CD14-positive monocyte (primary cell): ENCODE results near the gene RAB24. TPM values are rescaled to one million over a fixed set of nuclear protein-coding genes. Genes with fewer than 3 reads are reported as not detected.

Experiments
- DNase-seq, 3 donors: peaks; one replicate each; pipeline ENCODE4 v3.0.0-alpha.2; 2011 to 2022
- H2AFZ ChIP-seq: 2 replicates; pipeline ENCODE4 v1.6.0; 2012; ENCODE audit warnings: mild to moderate bottlenecking, low read depth, low read length, inconsistent platforms; ENCODE audit not compliant: insufficient read depth, poor library complexity, severe bottlenecking
- H3K27ac ChIP-seq, 2 donors: 1 replicate in 1 of 2; 2 replicates in 1 of 2; pipeline ENCODE4 v1.5.1; 2012 to 2013; ENCODE audit warnings: low read length in 2 of 2, control low read depth in 1 of 2, inconsistent platforms in 1 of 2, low read depth in 1 of 2, mild to moderate bottlenecking in 1 of 2
- H3K27me3 ChIP-seq, 2 donors: one replicate each; pipeline versions ENCODE4 v1.6.0 to v1.6.1; 2011 to 2013; ENCODE audit warnings: low read length in 2 of 2; ENCODE audit not compliant: control insufficient read depth in 2 of 2, insufficient read depth in 2 of 2
- H3K36me3 ChIP-seq, 2 donors: replicated peaks in 1 of 2; 1 replicate in 1 of 2; 2 replicates in 1 of 2; pipeline versions ENCODE4 v1.5.1 to v1.6.1; 2012 to 2013; ENCODE audit warnings: low read length in 2 of 2, control low read depth in 1 of 2, inconsistent platforms in 1 of 2, mild to moderate bottlenecking in 1 of 2; ENCODE audit not compliant: insufficient read depth in 2 of 2, control insufficient read depth in 1 of 2
- H3K4me1 ChIP-seq, 2 donors: 1 replicate in 1 of 2; 2 replicates in 1 of 2; pipeline versions ENCODE4 v1.5.1 to v1.6.1; 2012 to 2013; ENCODE audit warnings: low read length in 2 of 2, control low read depth in 1 of 2, inconsistent platforms in 1 of 2, mild to moderate bottlenecking in 1 of 2, moderate library complexity in 1 of 2; ENCODE audit not compliant: insufficient read depth in 2 of 2, control insufficient read depth in 1 of 2
- H3K4me2 ChIP-seq: replicated peaks from 2 replicates; pipeline ENCODE3; 2012; ENCODE audit warnings: low read length, moderate library complexity, mild to moderate bottlenecking; ENCODE audit not compliant: poor library complexity, severe bottlenecking; ENCODE audit errors: extremely low read depth
- H3K4me3 ChIP-seq, 3 experiments: fragments of 200-600 bp in 1 of 3; sonication (generic) in 1 of 3; replicated peaks in 1 of 3; 1 replicate in 2 of 3; 2 replicates in 1 of 3; pipeline ENCODE4 v1.5.1; 2011 to 2013; ENCODE audit warnings: low read length in 3 of 3, mild to moderate bottlenecking in 3 of 3, control low read depth in 2 of 3, low read depth in 2 of 3, inconsistent platforms in 1 of 3, moderate library complexity in 1 of 3
- H3K79me2 ChIP-seq: 2 replicates; pipeline ENCODE4 v1.6.0; 2012; ENCODE audit warnings: mild to moderate bottlenecking, control low read depth, inconsistent platforms, low read length, moderate library complexity; ENCODE audit not compliant: insufficient read depth
- H3K9ac ChIP-seq: 2 replicates; pipeline ENCODE4 v1.6.0; 2017; ENCODE audit warnings: low read length, mild to moderate bottlenecking; ENCODE audit not compliant: insufficient read depth, poor library complexity, severe bottlenecking
- H3K9me3 ChIP-seq, 2 donors: replicated peaks in 1 of 2; 1 replicate in 1 of 2; 2 replicates in 1 of 2; pipeline versions ENCODE4 v1.5.1 to v1.6.1; 2012 to 2013; ENCODE audit warnings: low read length in 2 of 2, control low read depth in 1 of 2; ENCODE audit not compliant: control insufficient read depth in 1 of 2, insufficient read depth in 1 of 2
- H4K20me1 ChIP-seq: 2 replicates; pipeline ENCODE4 v1.6.0; 2012; ENCODE audit warnings: mild to moderate bottlenecking, low read length, control low read depth, moderate library complexity; ENCODE audit not compliant: insufficient read depth
- H3K27ac Mint-ChIP-seq, 7 donors: one replicate each; pipeline ENCODE4 v1.8.0; 2020; ENCODE audit warnings: mild to moderate bottlenecking in 7 of 7, mixed read lengths in 7 of 7, moderate library complexity in 6 of 7, inconsistent platforms in 2 of 7
- H3K27me3 Mint-ChIP-seq, 3 donors: one replicate each; pipeline ENCODE4 v1.8.0; 2021 to 2022; ENCODE audit warnings: low read depth in 3 of 3, mild to moderate bottlenecking in 3 of 3, mixed read lengths in 3 of 3, moderate library complexity in 3 of 3, inconsistent platforms in 1 of 3
- H3K36me3 Mint-ChIP-seq, 2 donors: one replicate each; pipeline ENCODE4 v1.8.0; 2020; ENCODE audit warnings: mixed read lengths in 2 of 2, inconsistent platforms in 1 of 2, mild to moderate bottlenecking in 1 of 2
- H3K4me1 Mint-ChIP-seq: one replicate; pipeline ENCODE4 v1.8.0; 2020; ENCODE audit warnings: mild to moderate bottlenecking, mixed read lengths
- H3K4me3 Mint-ChIP-seq, 2 donors: one replicate each; pipeline ENCODE4 v1.8.0; 2020; ENCODE audit warnings: mild to moderate bottlenecking in 2 of 2, mixed read lengths in 2 of 2, moderate library complexity in 1 of 2
- H3K9me3 Mint-ChIP-seq, 7 donors: one replicate each; pipeline ENCODE4 v1.8.0; 2020 to 2022; ENCODE audit warnings: mixed read lengths in 7 of 7, mild to moderate bottlenecking in 6 of 7, moderate library complexity in 6 of 7, inconsistent platforms in 2 of 7
- WGBS: methylation state at CpG from one replicate; pipeline ENCODE4 v1.1.5; 2013; ENCODE audit warnings: missing lambda C conversion rate; ENCODE audit not compliant: insufficient coverage; 5-methylcytosine and 5-hydroxymethylcytosine counted together
- intact Hi-C, 2 donors: fragments of 100-400 bp; cut with micrococcal nuclease; formaldehyde crosslinking; loops; one replicate each; pipeline versions ENCODE4 v1.15.0 to v1.15.1; 2023
- polyA plus RNA-seq, 3 donors: library from polyadenylated mRNA; depleted of rRNA in 1 of 3; unstranded in 2 of 3; stranded (reverse) in 1 of 3; fragments of 300-500 nt in 2 of 3; fragments of >200 nt in 1 of 3; fragmentation: Illumina TruSeq in 2 of 3; gene quantifications; 1 replicate in 2 of 3; 2 replicates in 1 of 3; pipeline ENCODE4 v1.2.3, GENCODE V29; 2012 to 2021
- TF ChIP-seq, protein P1 (sequence below): fragments of 200-600 bp; IDR thresholded peaks from one replicate; pipeline ENCODE4 v1.8.0; 2022; ENCODE audit warnings: antibody characterized with exemption, mild to moderate bottlenecking

RAB24 gene
- polyA plus RNA-seq, 3 donors: 74.3 to 465 (median 94.4) TPM

DNA sequence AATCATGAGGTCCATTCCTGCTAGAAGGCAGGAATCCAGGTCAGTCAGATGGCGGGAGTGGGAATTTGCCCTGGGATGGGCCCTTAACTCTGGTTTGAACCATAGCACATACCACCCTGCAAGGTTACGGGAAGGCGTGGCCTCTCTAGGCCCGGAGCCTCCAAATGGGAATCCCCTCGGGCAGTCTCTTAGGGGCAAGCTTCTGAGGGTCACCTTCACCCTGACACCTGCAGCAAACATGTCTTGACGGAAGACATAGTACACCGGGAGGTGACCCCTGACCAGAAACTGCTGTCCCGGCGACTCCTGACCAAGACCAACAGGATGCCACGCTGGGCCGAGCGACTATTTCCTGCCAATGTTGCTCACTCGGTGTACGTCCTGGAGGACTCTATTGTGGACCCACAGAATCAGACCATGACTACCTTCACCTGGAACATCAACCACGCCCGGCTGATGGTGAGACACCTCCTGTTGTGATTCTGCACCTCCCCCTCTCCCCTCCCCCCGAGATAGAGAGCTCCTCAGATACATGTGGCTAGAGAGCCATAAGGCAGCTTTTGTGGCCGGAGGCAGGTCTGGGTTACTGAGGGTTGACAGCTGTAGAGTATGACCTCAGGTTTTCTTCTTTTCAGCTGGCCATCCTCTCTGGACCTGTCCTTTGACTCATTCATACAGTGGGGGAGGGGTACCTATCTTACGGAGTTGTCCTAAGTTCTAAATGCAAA lies 1.0 kb upstream of the RAB24 start:
- peaks cover 83% of the 10 kb centered on the region for H3K79me2 ChIP-seq
- H3K4me1 ChIP-seq: peaks cover 83 to 94% of the 10 kb centered on the region in 2 donors
- H3K4me2 ChIP-seq: peak overlapping the region; percentile 88
- no peaks in the 10 kb centered on the region for H3K27me3 ChIP-seq
- 32% methylated on average over 5 of the region's 19 CpGs for WGBS
- intact Hi-C loops: loop anchor here (5.0 to 10.0 kb wide), 6 partner anchors 48 to 848 kb away; partner anchors contain the start of genes LMAN2 (in 1 of the 2), NHP2 (in 1 of the 2), RNF44 (in 1 of the 2) and TMED9 (in 1 of the 2)
- H3K9me3 ChIP-seq: no peaks in the 10 kb centered on the region
- Mint-ChIP-seq H3K36me3 (peaks cover 41 to 60% of the 10 kb centered on the region in 2 donors), H3K27ac (peak overlapping the region; percentile 91 to 99 (median 96)), H3K27me3 (peaks cover 0 to 2% (median 0%) of the 10 kb centered on the region in 3 donors), H3K4me3 (peak overlapping the region; percentile 93 to 96), H3K4me1 (peaks cover 81% of the 10 kb centered on the region), H3K9me3 (peaks cover 0 to 3% (median 0%) of the 10 kb centered on the region in 7 donors)
- peak overlapping the region; percentile 91 to 97 (median 96) for H3K4me3 ChIP-seq
- TF ChIP-seq, protein P1, sequence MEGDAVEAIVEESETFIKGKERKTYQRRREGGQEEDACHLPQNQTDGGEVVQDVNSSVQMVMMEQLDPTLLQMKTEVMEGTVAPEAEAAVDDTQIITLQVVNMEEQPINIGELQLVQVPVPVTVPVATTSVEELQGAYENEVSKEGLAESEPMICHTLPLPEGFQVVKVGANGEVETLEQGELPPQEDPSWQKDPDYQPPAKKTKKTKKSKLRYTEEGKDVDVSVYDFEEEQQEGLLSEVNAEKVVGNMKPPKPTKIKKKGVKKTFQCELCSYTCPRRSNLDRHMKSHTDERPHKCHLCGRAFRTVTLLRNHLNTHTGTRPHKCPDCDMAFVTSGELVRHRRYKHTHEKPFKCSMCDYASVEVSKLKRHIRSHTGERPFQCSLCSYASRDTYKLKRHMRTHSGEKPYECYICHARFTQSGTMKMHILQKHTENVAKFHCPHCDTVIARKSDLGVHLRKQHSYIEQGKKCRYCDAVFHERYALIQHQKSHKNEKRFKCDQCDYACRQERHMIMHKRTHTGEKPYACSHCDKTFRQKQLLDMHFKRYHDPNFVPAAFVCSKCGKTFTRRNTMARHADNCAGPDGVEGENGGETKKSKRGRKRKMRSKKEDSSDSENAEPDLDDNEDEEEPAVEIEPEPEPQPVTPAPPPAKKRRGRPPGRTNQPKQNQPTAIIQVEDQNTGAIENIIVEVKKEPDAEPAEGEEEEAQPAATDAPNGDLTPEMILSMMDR: no peak
- H4K20me1 ChIP-seq: peaks cover 48% of the 10 kb centered on the region
- peaks cover 36 to 38% of the 10 kb centered on the region in 2 donors for H3K36me3 ChIP-seq
- H3K27ac ChIP-seq: peak overlapping the region; percentile 79 to 95
- no peak for DNase-seq
- H2AFZ ChIP-seq: no peak overlapping the region
- peak overlapping the region; percentile 80 for H3K9ac ChIP-seq

DNA sequence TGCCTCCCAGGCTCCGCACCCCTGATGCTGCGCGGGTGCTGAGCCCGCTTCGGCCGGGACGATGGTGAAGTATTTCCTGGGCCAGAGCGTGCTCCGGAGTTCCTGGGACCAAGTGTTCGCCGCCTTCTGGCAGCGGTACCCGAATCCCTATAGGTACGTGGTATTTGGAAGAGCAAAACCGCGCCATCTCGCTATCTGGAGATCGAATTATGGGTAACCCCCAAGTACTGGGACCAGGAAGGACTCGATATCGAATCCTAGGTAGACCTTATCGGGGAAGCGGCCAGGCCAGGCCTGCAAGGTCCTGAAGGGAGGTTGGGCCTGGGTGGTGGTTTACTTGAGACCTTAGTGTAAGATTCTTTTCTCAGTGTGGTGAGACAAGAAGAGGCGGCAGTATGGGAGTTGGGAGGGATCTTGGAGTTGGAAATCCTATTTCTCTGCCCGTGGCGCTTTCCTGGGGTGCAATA lies 439 bp upstream of the RAB24 start:
- no peak for DNase-seq
- Mint-ChIP-seq H3K4me1 (peaks cover 81% of the 10 kb centered on the region), H3K36me3 (peaks cover 43 to 61% of the 10 kb centered on the region in 2 donors), H3K9me3 (peaks cover 0 to 3% (median 0%) of the 10 kb centered on the region in 7 donors), H3K27me3 (peaks cover 0 to 2% (median 0%) of the 10 kb centered on the region in 3 donors), H3K4me3 (peak overlapping the region; percentile 93 to 96), H3K27ac (peak overlapping the region; percentile 91 to 99 (median 96))
- H3K36me3 ChIP-seq: peaks cover 36 to 42% of the 10 kb centered on the region in 2 donors
- H3K4me2 ChIP-seq: peak overlapping the region; percentile 88
- TF ChIP-seq, protein P1: no peak
- H3K9ac ChIP-seq: peak overlapping the region; percentile 80
- WGBS: 1% methylated on average over 23 of the region's 25 CpGs
- H3K79me2 ChIP-seq: peaks cover 77% of the 10 kb centered on the region
- H3K9me3 ChIP-seq: no peaks in the 10 kb centered on the region
- peak overlapping the region; percentile 79 to 95 for H3K27ac ChIP-seq
- intact Hi-C loops: loop anchor here (5.0 to 10.0 kb wide), 4 partner anchors 167 to 848 kb away; partner anchors contain the start of genes NHP2 (in 1 of the 2), RNF44 (in 1 of the 2) and TMED9 (in 1 of the 2)
- peak overlapping the region; percentile 91 to 97 (median 96) for H3K4me3 ChIP-seq
- peak overlapping the region; percentile 84 for H2AFZ ChIP-seq
- no peaks in the 10 kb centered on the region for H3K27me3 ChIP-seq
- H3K4me1 ChIP-seq: peaks cover 83 to 94% of the 10 kb centered on the region in 2 donors
- H4K20me1 ChIP-seq: peaks cover 48% of the 10 kb centered on the region
